CD14-positive monocyte (primary cell): Measurements from ENCODE around the gene CSTB. TPM values are rescaled to one million over a fixed set of nuclear protein-coding genes. Genes with fewer than 3 reads are reported as not detected.

Experiments used
- DNase-seq, 3 donors: peaks; one replicate each; pipeline ENCODE4 v3.0.0-alpha.2; 2011 to 2022
- H2AFZ ChIP-seq: 2 replicates; pipeline ENCODE4 v1.6.0; 2012; ENCODE audit warnings: mild to moderate bottlenecking, low read depth, low read length, inconsistent platforms; ENCODE audit not compliant: insufficient read depth, poor library complexity, severe bottlenecking
- H3K27ac ChIP-seq, 2 donors: 1 replicate in 1 of 2; 2 replicates in 1 of 2; pipeline ENCODE4 v1.5.1; 2012 to 2013; ENCODE audit warnings: low read length in 2 of 2, control low read depth in 1 of 2, inconsistent platforms in 1 of 2, low read depth in 1 of 2, mild to moderate bottlenecking in 1 of 2
- H3K27me3 ChIP-seq, 2 donors: one replicate each; pipeline versions ENCODE4 v1.6.0 to v1.6.1; 2011 to 2013; ENCODE audit warnings: low read length in 2 of 2; ENCODE audit not compliant: control insufficient read depth in 2 of 2, insufficient read depth in 2 of 2
- H3K36me3 ChIP-seq, 2 donors: replicated peaks in 1 of 2; 1 replicate in 1 of 2; 2 replicates in 1 of 2; pipeline versions ENCODE4 v1.5.1 to v1.6.1; 2012 to 2013; ENCODE audit warnings: low read length in 2 of 2, control low read depth in 1 of 2, inconsistent platforms in 1 of 2, mild to moderate bottlenecking in 1 of 2; ENCODE audit not compliant: insufficient read depth in 2 of 2, control insufficient read depth in 1 of 2
- H3K4me1 ChIP-seq, 2 donors: 1 replicate in 1 of 2; 2 replicates in 1 of 2; pipeline versions ENCODE4 v1.5.1 to v1.6.1; 2012 to 2013; ENCODE audit warnings: low read length in 2 of 2, control low read depth in 1 of 2, inconsistent platforms in 1 of 2, mild to moderate bottlenecking in 1 of 2, moderate library complexity in 1 of 2; ENCODE audit not compliant: insufficient read depth in 2 of 2, control insufficient read depth in 1 of 2
- H3K4me2 ChIP-seq: replicated peaks from 2 replicates; pipeline ENCODE3; 2012; ENCODE audit warnings: low read length, moderate library complexity, mild to moderate bottlenecking; ENCODE audit not compliant: poor library complexity, severe bottlenecking; ENCODE audit errors: extremely low read depth
- H3K4me3 ChIP-seq, 3 experiments: fragments of 200-600 bp in 1 of 3; sonication (generic) in 1 of 3; replicated peaks in 1 of 3; 1 replicate in 2 of 3; 2 replicates in 1 of 3; pipeline ENCODE4 v1.5.1; 2011 to 2013; ENCODE audit warnings: low read length in 3 of 3, mild to moderate bottlenecking in 3 of 3, control low read depth in 2 of 3, low read depth in 2 of 3, inconsistent platforms in 1 of 3, moderate library complexity in 1 of 3
- H3K79me2 ChIP-seq: 2 replicates; pipeline ENCODE4 v1.6.0; 2012; ENCODE audit warnings: mild to moderate bottlenecking, control low read depth, inconsistent platforms, low read length, moderate library complexity; ENCODE audit not compliant: insufficient read depth
- H3K9ac ChIP-seq: 2 replicates; pipeline ENCODE4 v1.6.0; 2017; ENCODE audit warnings: low read length, mild to moderate bottlenecking; ENCODE audit not compliant: insufficient read depth, poor library complexity, severe bottlenecking
- H3K9me3 ChIP-seq, 2 donors: replicated peaks in 1 of 2; 1 replicate in 1 of 2; 2 replicates in 1 of 2; pipeline versions ENCODE4 v1.5.1 to v1.6.1; 2012 to 2013; ENCODE audit warnings: low read length in 2 of 2, control low read depth in 1 of 2; ENCODE audit not compliant: control insufficient read depth in 1 of 2, insufficient read depth in 1 of 2
- H4K20me1 ChIP-seq: 2 replicates; pipeline ENCODE4 v1.6.0; 2012; ENCODE audit warnings: mild to moderate bottlenecking, low read length, control low read depth, moderate library complexity; ENCODE audit not compliant: insufficient read depth
- H3K27ac Mint-ChIP-seq, 7 donors: one replicate each; pipeline ENCODE4 v1.8.0; 2020; ENCODE audit warnings: mild to moderate bottlenecking in 7 of 7, mixed read lengths in 7 of 7, moderate library complexity in 6 of 7, inconsistent platforms in 2 of 7
- H3K27me3 Mint-ChIP-seq, 3 donors: one replicate each; pipeline ENCODE4 v1.8.0; 2021 to 2022; ENCODE audit warnings: low read depth in 3 of 3, mild to moderate bottlenecking in 3 of 3, mixed read lengths in 3 of 3, moderate library complexity in 3 of 3, inconsistent platforms in 1 of 3
- H3K36me3 Mint-ChIP-seq, 2 donors: one replicate each; pipeline ENCODE4 v1.8.0; 2020; ENCODE audit warnings: mixed read lengths in 2 of 2, inconsistent platforms in 1 of 2, mild to moderate bottlenecking in 1 of 2
- H3K4me1 Mint-ChIP-seq: one replicate; pipeline ENCODE4 v1.8.0; 2020; ENCODE audit warnings: mild to moderate bottlenecking, mixed read lengths
- H3K4me3 Mint-ChIP-seq, 2 donors: one replicate each; pipeline ENCODE4 v1.8.0; 2020; ENCODE audit warnings: mild to moderate bottlenecking in 2 of 2, mixed read lengths in 2 of 2, moderate library complexity in 1 of 2
- H3K9me3 Mint-ChIP-seq, 7 donors: one replicate each; pipeline ENCODE4 v1.8.0; 2020 to 2022; ENCODE audit warnings: mixed read lengths in 7 of 7, mild to moderate bottlenecking in 6 of 7, moderate library complexity in 6 of 7, inconsistent platforms in 2 of 7
- CTCF ChIP-seq: fragments of 200-600 bp; IDR thresholded peaks from one replicate; pipeline ENCODE4 v1.8.0; 2022; ENCODE audit warnings: antibody characterized with exemption, mild to moderate bottlenecking
- WGBS: methylation state at CpG from one replicate; pipeline ENCODE4 v1.1.5; 2013; ENCODE audit warnings: missing lambda C conversion rate; ENCODE audit not compliant: insufficient coverage; 5-methylcytosine and 5-hydroxymethylcytosine counted together
- intact Hi-C, 2 donors: fragments of 100-400 bp; cut with micrococcal nuclease; formaldehyde crosslinking; loops; one replicate each; pipeline versions ENCODE4 v1.15.0 to v1.15.1; 2023
- polyA plus RNA-seq, 3 donors: library from polyadenylated mRNA; depleted of rRNA in 1 of 3; unstranded in 2 of 3; stranded (reverse) in 1 of 3; fragments of 300-500 nt in 2 of 3; fragments of >200 nt in 1 of 3; fragmentation: Illumina TruSeq in 2 of 3; gene quantifications; 1 replicate in 2 of 3; 2 replicates in 1 of 3; pipeline ENCODE4 v1.2.3, GENCODE V29; 2012 to 2021

Gene CSTB
- polyA plus RNA-seq, 3 donors: 73.7 to 120 (median 115) TPM

- H3K36me3 Mint-ChIP-seq: peaks cover 44 to 73% of the 10 kb centered on the region in 2 donors
- peaks cover 57 to 88% of the 10 kb centered on the region in 2 donors for H3K36me3 ChIP-seq
- H3K9ac ChIP-seq: no peak overlapping the region
- no peaks in the 10 kb centered on the region for H3K4me1 ChIP-seq
- peak overlapping the region in 2 of 7 donors; percentile 8 to 66 for H3K27ac Mint-ChIP-seq
- peaks cover 0 to 1% (median 0%) of the 10 kb centered on the region in 3 donors for H3K27me3 Mint-ChIP-seq
- no peaks in the 10 kb centered on the region for H3K9me3 ChIP-seq
- no peak overlapping the region for H3K27ac ChIP-seq
- peaks cover 15% of the 10 kb centered on the region for H3K4me1 Mint-ChIP-seq
- 68% methylated on average over 21 of the region's 28 CpGs for WGBS
- no peak overlapping the region for H3K4me2 ChIP-seq
- intact Hi-C loops: no loop called here
- peaks cover 31% of the 10 kb centered on the region for H3K79me2 ChIP-seq
- no peak overlapping the region for H3K4me3 ChIP-seq
- H4K20me1 ChIP-seq: peaks cover 80% of the 10 kb centered on the region
- no peak for TF ChIP-seq CTCF
- H3K9me3 Mint-ChIP-seq: peaks cover 0 to 10% (median 0%) of the 10 kb centered on the region in 7 donors
- no peaks in the 10 kb centered on the region for H3K27me3 ChIP-seq
- no peak for DNase-seq
- H2AFZ ChIP-seq: no peak overlapping the region
- no peak overlapping the region for H3K4me3 Mint-ChIP-seq
Observed at GRCh38 chr21:43741423-43742096, 34.5 kb downstream of the CSTB start.

DNA sequence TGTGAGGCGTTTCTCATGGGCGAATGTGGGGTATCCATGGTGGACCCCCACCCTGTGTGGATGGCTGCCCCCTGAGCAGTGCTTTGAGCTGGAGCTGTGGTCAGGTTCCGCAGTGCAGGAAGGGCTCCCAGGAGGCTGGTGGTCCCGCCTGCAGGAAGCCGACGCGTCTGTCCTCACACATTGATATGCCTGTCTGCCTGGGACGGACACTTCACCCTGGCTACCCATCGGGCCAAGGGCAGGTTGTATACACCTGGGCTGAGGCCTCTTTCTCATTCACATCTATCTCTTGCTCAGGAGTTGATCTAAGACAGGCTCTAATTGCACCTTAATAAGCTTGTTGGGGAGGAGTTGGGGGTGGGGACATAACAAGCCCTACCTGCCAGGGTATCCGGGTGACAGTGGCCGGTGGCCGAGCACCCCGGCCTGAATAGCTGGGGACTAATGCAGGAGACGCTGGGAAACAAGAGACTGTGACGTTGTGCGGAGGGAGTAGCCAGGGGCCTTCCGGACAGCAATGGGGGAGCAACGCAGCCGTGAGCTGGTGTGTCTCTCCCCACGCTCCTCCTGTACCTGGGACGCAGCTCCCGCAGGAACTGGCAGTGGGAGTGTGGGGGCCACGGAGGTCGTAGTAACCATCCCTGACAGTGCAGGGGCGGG is 35.5 kb downstream of the CSTB start:
- no peak for TF ChIP-seq CTCF
- H3K27ac Mint-ChIP-seq: peak overlapping the region in 1 of 7 donors; percentile 74
- H3K27me3 Mint-ChIP-seq: peaks cover 0 to 1% (median 0%) of the 10 kb centered on the region in 3 donors
- H3K9ac ChIP-seq: no peak overlapping the region
- H3K36me3 Mint-ChIP-seq: peaks cover 42 to 73% of the 10 kb centered on the region in 2 donors
- H2AFZ ChIP-seq: no peak overlapping the region
- peak in 1 of 3 donors; percentile 59 for DNase-seq
- peaks cover 85% of the 10 kb centered on the region for H4K20me1 ChIP-seq
- peak overlapping the region in 1 of 2 donors; percentile 28 for H3K27ac ChIP-seq
- H3K36me3 ChIP-seq: peaks cover 52 to 88% of the 10 kb centered on the region in 2 donors
- no peak overlapping the region for H3K4me3 Mint-ChIP-seq
- peaks cover 41% of the 10 kb centered on the region for H3K79me2 ChIP-seq
- 84% methylated on average over 9 of the region's 25 CpGs for WGBS
- H3K4me1 ChIP-seq: no peaks in the 10 kb centered on the region
- no peaks in the 10 kb centered on the region for H3K27me3 ChIP-seq
- no peaks in the 10 kb centered on the region for H3K9me3 ChIP-seq
- H3K9me3 Mint-ChIP-seq: peaks cover 0 to 12% (median 0%) of the 10 kb centered on the region in 7 donors
- peaks cover 19% of the 10 kb centered on the region for H3K4me1 Mint-ChIP-seq
- H3K4me2 ChIP-seq: no peak overlapping the region
- H3K4me3 ChIP-seq: no peak overlapping the region
- intact Hi-C loops: no loop called here
